Aorta (tissue), 5 donors: ENCODE data around the gene RPL11. TPM values are rescaled to one million over a fixed set of nuclear protein-coding genes. Genes with fewer than 3 reads are reported as not detected.
"Not testable (repeated sequence)": the region's sequence is repeated elsewhere in the genome, so short reads cannot be mapped to it uniquely, and the experiment has no call there.

Experiments
- ATAC-seq: fragments of 200-7000 bp; cut with Tn5 transposase; one replicate; pipeline ENCODE4 v1.9.1; 2022; ENCODE audit warnings: moderate library complexity; ENCODE audit not compliant: low FRiP score
- DNase-seq, 2 donors: peaks; one replicate each; pipeline ENCODE4 v3.0.0-alpha.2; 2020
- H3K27ac ChIP-seq, 2 donors: one replicate each; pipeline ENCODE4 v1.5.1; 2013; ENCODE audit warnings: low read length in 2 of 2, mild to moderate bottlenecking in 2 of 2, moderate library complexity in 2 of 2, control low read depth in 1 of 2, inconsistent platforms in 1 of 2, low read depth in 1 of 2
- H3K27me3 ChIP-seq, 2 donors: one replicate each; pipeline ENCODE4 v1.6.1; 2013; ENCODE audit warnings: control low read depth in 1 of 2, low read length in 1 of 2, mild to moderate bottlenecking in 1 of 2, moderate library complexity in 1 of 2; ENCODE audit not compliant: insufficient read depth in 2 of 2, control insufficient read depth in 1 of 2
- H3K36me3 ChIP-seq, 2 donors: one replicate each; pipeline ENCODE4 v1.6.1; 2013; ENCODE audit warnings: control low read depth in 1 of 2, low read length in 1 of 2, mild to moderate bottlenecking in 1 of 2; ENCODE audit not compliant: insufficient read depth in 2 of 2, control insufficient read depth in 1 of 2
- H3K4me1 ChIP-seq, 2 donors: one replicate each; pipeline ENCODE4 v1.6.1; 2013; ENCODE audit warnings: low read length in 2 of 2, control low read depth in 1 of 2, mild to moderate bottlenecking in 1 of 2, moderate library complexity in 1 of 2; ENCODE audit not compliant: insufficient read depth in 2 of 2, control insufficient read depth in 1 of 2
- H3K4me3 ChIP-seq, 2 donors: one replicate each; pipeline ENCODE4 v1.5.1; 2013; ENCODE audit warnings: low read length in 2 of 2, control low read depth in 1 of 2, mild to moderate bottlenecking in 1 of 2
- H3K9me3 ChIP-seq: one replicate; pipeline ENCODE4 v1.6.1; 2013; ENCODE audit warnings: mild to moderate bottlenecking, low read length; ENCODE audit not compliant: control insufficient read depth
- WGBS, 2 donors: extraction: QIAGEN DNeasy Blood & Tissue Kit; methylation state at CpG; one replicate each; pipeline ENCODE4 v1.1.7; 2013; 5-methylcytosine and 5-hydroxymethylcytosine counted together
- intact Hi-C, 2 donors: fragments of 100-400 bp; cut with DNase I; formaldehyde crosslinking; loops; one replicate each; pipeline versions ENCODE4 v1.14.2 to v1.15.0; 2022
- polyA plus RNA-seq, 2 donors: library from polyadenylated mRNA; stranded (reverse); fragments of 200-250 nt; gene quantifications; one replicate each; pipeline ENCODE4 v1.2.3, GENCODE V29; 2013
- total RNA-seq, 2 donors: library from RNA; stranded (reverse); fragmentation: NEBNext Ultra II Directional; extraction: Animal tissue kit (Norgen Biotek cat#: 25700); gene quantifications; one replicate each; pipeline ENCODE4 v1.2.1, GENCODE V29; 2021
- donor health status: healthy with polysubstance abuse.
- donor health status: Bipolar disorder and iron deficiency.
- donor health status: DM: no; HTN: no; CAD: no.
- donor health status: DM: no; HTN: no; CAD: no.
- donor health status: DM: yes; HTN: yes; CAD: no.

RPL11 gene
- total and polyA plus RNA-seq, 4 donors = 707 to 3,782 (median 1,514) TPM

GRCh38 chr1:23733281-23733680 is 41.7 kb downstream of the RPL11 start:
- ATAC-seq, H3K9me3 ChIP-seq, H3K27me3 ChIP-seq, H3K4me3 ChIP-seq, H3K36me3 ChIP-seq, DNase-seq, H3K4me1 ChIP-seq, H3K27ac ChIP-seq, intact Hi-C loops: not testable (repeated sequence)
- WGBS, 2 donors = 97% methylated on average over 5 of the region's 5 CpGs

- Histone ChIP-seq H3K27ac (no peak overlapping the region), H3K4me3 (no peak overlapping the region), H3K4me1 (no peaks in the 10 kb centered on the region), H3K27me3 (no peaks in the 10 kb centered on the region), H3K9me3 (no peaks in the 10 kb centered on the region), H3K36me3 (no peaks in the 10 kb centered on the region)
- intact Hi-C loops = no loop called here
- 94 to 97% methylated on average over 7 of the region's 7 CpGs for WGBS, 2 donors
- DNase-seq (no peak), ATAC-seq (no peak)
Observed at GRCh38 chr1:23736437-23737134, 45.0 kb downstream of the RPL11 start.

- Histone ChIP-seq H3K4me3 (no peak overlapping the region), H3K9me3 (no peaks in the 10 kb centered on the region), H3K36me3 (no peaks in the 10 kb centered on the region), H3K27me3 (no peaks in the 10 kb centered on the region), H3K27ac (no peak overlapping the region), H3K4me1 (peaks cover 2 to 3% of the 10 kb centered on the region in 2 donors)
- WGBS, 2 donors = 83 to 87% methylated on average over 5 of the region's 5 CpGs
- no peak for ATAC-seq
- intact Hi-C loops = loop anchor here in 1 of 2 donors (5.0 kb wide), 1 partner anchor 49 kb away; the partner anchor contains the start of gene RPL11
- no peak for DNase-seq
Observed at GRCh38 chr1:23741609-23742008, 50.0 kb downstream of the RPL11 start.

- Histone ChIP-seq H3K36me3 (no peaks in the 10 kb centered on the region), H3K4me3 (peak overlapping the region; percentile 85 to 87), H3K9me3 (no peaks in the 10 kb centered on the region), H3K27ac (peak overlapping the region; percentile 33 to 53), H3K27me3 (no peaks in the 10 kb centered on the region), H3K4me1 (peaks cover 2 to 3% of the 10 kb centered on the region in 2 donors)
- WGBS, 2 donors = 8 to 13% methylated on average over 20 to 28 of the region's 28 CpGs
- ATAC-seq = peak; percentile 51
- intact Hi-C loops = loop anchor here in 1 of 2 donors (5.0 kb wide), 1 partner anchor 50 kb away; the partner anchor contains the start of gene RPL11
- DNase-seq = peak; percentile 51 to 81
Observed at GRCh38 chr1:23742670-23743286, 51.2 kb downstream of the RPL11 start.

- H3K4me3 ChIP-seq = peak within 1 kb of the TSS; percentile 85 to 87
- ATAC-seq (peak; percentile 93), DNase-seq (peak; percentile 83 to 91)
- H3K9me3 ChIP-seq = no peaks in the 10 kb centered on the region
- H3K4me1 ChIP-seq = peaks cover 2 to 3% of the 10 kb centered on the region in 2 donors
- H3K27me3 ChIP-seq = no peaks in the 10 kb centered on the region
- WGBS, 2 donors = 0% methylated on average over 69 to 119 of the region's 119 CpGs
- no peaks in the 10 kb centered on the region for H3K36me3 ChIP-seq
- peak within 1 kb of the TSS; percentile 53 to 78 for H3K27ac ChIP-seq
- intact Hi-C loops = loop anchor here in 1 of 2 donors (5.0 kb wide), 1 partner anchor 51 kb away; the partner anchor contains the start of gene RPL11
Observed at GRCh38 chr1:23743287-23744152, 51.9 kb downstream of the RPL11 start, which contains the start of gene ELOA. Gene ELOA, plus strand, starts transcription at chr1:23743471. Its CDS starts 33 bp downstream, at chr1:23743504.

GRCh38 chr1:23745515-23745914 is 53.9 kb downstream of the RPL11 start:
- intact Hi-C loops = no loop called here
- Histone ChIP-seq H3K27me3 (no peaks in the 10 kb centered on the region), H3K27ac (no peak overlapping the region), H3K4me1 (peaks cover 2 to 3% of the 10 kb centered on the region in 2 donors), H3K4me3 (no peak overlapping the region), H3K9me3 (no peaks in the 10 kb centered on the region), H3K36me3 (no peaks in the 10 kb centered on the region)
- DNase-seq (no peak), ATAC-seq (no peak)
- 65% methylated on average over 1 of the region's 1 CpG for WGBS, 2 donors

Other genes starting within 250 kb of the RPL11 start
- 10 to 100 TPM; 26.1 to 93.9 TPM for gene ASAP3, start 207.6 kb upstream of the RPL11 start, total RNA-seq
- 10 to 100 TPM in 1 of 2 donors, 1 to 10 TPM in 1; 7.0 to 16.1 TPM for gene ASAP3, start 207.6 kb upstream of the RPL11 start, polyA plus RNA-seq
- under 1 TPM; 0.42 to 0.96 TPM for gene E2F2, start 160.6 kb upstream of the RPL11 start, total RNA-seq
- gene E2F2, start 160.6 kb upstream of the RPL11 start, polyA plus RNA-seq = under 1 TPM in 1 of 2 donors, not detected in 1; 0.50 TPM
- 100 to 1,000 TPM; 368 to 390 TPM for gene ID3, start 132.3 kb upstream of the RPL11 start, total RNA-seq
- gene ID3, start 132.3 kb upstream of the RPL11 start, polyA plus RNA-seq = 100 to 1,000 TPM; 349 to 603 TPM
- 10 to 100 TPM; 30.3 to 31.0 TPM for gene ELOA, start 51.7 kb downstream of the RPL11 start, total RNA-seq
- 10 to 100 TPM; 11.8 to 14.0 TPM for gene ELOA, start 51.7 kb downstream of the RPL11 start, polyA plus RNA-seq
- 10 to 100 TPM; 34.9 to 39.8 TPM for gene PITHD1, start 86.6 kb downstream of the RPL11 start, total RNA-seq
- gene PITHD1, start 86.6 kb downstream of the RPL11 start, polyA plus RNA-seq = 10 to 100 TPM; 33.9 to 40.3 TPM
- gene LYPLA2, start 99.3 kb downstream of the RPL11 start, total RNA-seq = 10 to 100 TPM; 30.0 to 31.2 TPM
- 10 to 100 TPM; 17.3 to 32.5 TPM for gene LYPLA2, start 99.3 kb downstream of the RPL11 start, polyA plus RNA-seq
- gene GALE, start 108.9 kb downstream of the RPL11 start, total RNA-seq = 10 to 100 TPM; 13.6 to 18.5 TPM
- gene GALE, start 108.9 kb downstream of the RPL11 start, polyA plus RNA-seq = 10 to 100 TPM in 1 of 2 donors, 1 to 10 TPM in 1; 9.9 to 23.2 TPM
- gene HMGCL, start 133.6 kb downstream of the RPL11 start, total RNA-seq = 10 to 100 TPM; 22.4 to 36.8 TPM
- 10 to 100 TPM; 30.9 to 35.2 TPM for gene HMGCL, start 133.6 kb downstream of the RPL11 start, polyA plus RNA-seq
- 10 to 100 TPM; 26.0 to 35.4 TPM for gene FUCA1, start 176.5 kb downstream of the RPL11 start, total RNA-seq
- gene FUCA1, start 176.5 kb downstream of the RPL11 start, polyA plus RNA-seq = 10 to 100 TPM; 31.2 to 36.6 TPM
- under 1 TPM; 0.06 to 0.15 TPM for gene CNR2, start 221.6 kb downstream of the RPL11 start, total RNA-seq
- under 1 TPM; 0.08 to 0.13 TPM for gene CNR2, start 221.6 kb downstream of the RPL11 start, polyA plus RNA-seq